HG03066 (cell line): ENCODE measurements around the gene ABHD18.
"Not testable (repeated sequence)": the region's sequence is repeated elsewhere in the genome, so short reads cannot be mapped to it uniquely, and the experiment has no call there.

Source experiments
- ATAC-seq: cut with Tn5 transposase; IDR thresholded peaks from one replicate; pipeline ENCODE4 v1.9.1; 2021; ENCODE audit warnings: low read depth; ENCODE audit not compliant: unreplicated experiment

The ABHD18 gene

DNA sequence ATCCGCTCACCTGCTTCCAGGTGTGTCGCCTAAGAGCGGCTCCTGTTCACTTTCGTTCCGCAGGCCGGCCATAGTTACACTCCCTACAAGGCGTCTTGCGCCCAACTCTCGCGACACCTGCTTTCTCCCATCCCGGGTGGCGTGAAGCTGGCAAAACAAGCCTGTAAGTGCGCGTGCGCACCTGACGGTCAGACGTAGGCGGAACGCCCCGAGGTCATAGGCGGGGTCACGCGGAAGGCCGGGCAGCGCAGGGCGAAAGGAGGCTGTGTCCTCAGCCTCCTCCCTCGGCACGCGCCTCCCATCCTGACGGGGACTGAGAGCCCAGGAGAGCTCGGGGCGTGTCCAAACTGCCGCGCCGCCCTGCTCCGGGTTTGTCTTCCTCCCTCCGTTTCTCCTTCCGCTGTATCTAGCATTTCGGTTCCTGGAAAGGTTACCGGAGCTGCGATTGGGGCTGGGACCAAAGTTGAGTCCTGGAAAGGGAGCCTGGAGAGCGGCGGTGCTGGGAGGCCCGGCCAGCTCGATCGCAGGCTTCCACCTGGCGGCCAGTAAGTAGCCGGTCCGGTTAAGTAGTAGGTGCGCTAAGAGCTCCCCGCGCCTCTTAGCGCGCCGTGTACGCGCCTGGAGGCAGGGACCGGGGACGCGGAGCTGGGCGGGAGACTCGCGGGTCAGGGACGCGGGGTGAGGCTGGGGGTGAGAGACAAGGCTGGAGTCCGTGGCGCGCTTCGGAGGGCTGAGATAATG, at the start of gene ABHD18, which contains the start of gene MFSD8:
ABHD18 (plus strand) TSS at position 345 of the 741 bp plus-strand sequence. CDS start 17,550 bp downstream, outside the sequence.
MFSD8 (minus strand) TSS at position 112 of the 741 bp plus-strand sequence; CDS start at position 72, 40 bp downstream.
- ATAC-seq: peak; percentile 93

DNA sequence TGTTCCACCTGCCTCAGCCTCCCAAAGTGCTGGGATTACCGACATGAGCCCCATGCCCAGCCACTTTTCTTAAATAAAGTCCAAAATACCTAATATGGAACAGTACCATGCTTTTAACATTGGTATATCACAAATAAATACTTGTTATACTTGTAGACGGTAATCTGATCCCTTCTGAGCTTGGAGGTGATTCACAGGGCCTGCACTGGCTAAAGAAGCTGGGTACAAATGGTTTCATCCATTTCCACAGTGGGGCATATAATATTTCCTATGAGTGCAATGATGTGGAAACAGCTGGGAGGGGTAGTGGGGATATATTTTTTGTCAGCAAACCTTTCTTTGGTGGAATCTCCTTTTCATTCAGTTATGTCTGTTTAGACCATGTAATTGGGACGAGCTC, 48.7 kb upstream of the ABHD18 start:
- no peak for ATAC-seq

DNA sequence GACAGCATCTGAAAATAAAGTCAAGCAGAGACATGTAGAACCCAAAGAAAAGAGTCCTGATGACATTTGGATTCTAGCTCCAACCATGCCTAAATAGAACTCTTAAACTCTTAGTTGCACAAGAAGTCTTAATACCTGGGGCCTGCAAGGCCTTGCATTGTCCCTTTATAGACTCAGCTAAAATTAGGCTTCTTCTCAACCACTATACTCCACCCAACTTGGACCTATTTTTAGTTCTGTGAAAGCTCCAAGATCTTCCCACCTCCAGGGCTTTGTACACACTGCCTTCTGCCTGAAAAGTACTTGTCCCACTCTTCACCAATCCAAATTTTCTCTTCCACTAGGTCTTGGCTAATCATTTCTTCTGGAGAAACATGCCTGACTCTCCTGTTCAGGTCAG, 48.1 kb upstream of the ABHD18 start:
- ATAC-seq: no peak

DNA sequence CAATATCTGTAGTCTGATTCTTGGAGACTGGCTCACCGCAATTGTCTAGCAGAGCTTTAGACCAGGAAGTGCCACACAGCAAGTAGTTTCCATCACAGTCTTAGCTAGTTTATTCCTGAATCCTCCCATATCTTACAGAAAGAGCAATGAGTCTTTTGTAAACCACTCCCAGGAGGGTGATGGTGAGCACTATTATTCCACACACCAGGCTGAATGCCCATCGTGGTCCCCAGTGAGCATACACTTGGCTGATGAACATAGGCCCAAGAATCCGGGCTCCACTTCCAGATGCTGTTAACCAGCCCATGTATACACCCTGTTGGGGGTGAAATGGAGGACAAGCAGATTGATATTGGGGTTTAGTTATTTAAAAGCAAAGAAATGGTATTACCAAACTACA, 44.7 kb upstream of the ABHD18 start:
- ATAC-seq: no peak

DNA sequence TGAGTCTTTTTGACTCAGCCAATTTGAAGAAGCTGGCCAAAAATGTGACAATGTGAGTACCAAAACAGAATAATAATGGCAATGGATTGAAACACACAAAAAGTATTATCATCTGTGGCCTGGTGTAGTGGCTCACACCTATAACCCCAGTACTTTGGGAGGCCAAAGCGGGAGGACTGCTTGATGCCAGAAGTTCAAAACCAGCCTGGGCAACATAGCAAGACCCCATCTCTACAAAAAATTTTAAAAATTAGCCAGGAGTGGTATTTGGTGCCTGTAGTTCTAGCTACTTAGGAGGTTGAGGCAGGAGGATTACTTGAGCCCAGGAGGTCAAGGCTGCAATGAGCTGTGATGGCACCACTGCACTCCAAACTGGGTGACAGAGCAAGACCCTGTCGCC, 43.0 kb upstream of the ABHD18 start:
- no peak for ATAC-seq

DNA sequence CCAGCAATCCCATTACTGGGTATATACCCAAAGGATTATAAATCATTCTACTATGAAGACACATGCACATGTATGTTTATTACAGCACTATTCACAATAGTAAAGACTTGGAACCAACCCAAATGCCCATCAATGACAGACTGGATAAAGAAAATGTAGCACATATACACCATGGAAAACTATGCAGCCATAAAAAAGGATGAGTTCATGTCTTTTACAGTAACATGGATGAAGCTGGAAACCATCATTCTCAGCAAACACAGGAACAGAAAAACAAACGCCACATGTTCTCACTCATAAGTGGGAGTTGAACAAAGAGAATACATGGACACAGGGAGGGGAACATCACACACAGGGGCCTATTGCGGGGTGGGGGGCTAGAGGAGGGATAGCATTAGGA, 39.5 kb upstream of the ABHD18 start:
- ATAC-seq: not testable (repeated sequence)

DNA sequence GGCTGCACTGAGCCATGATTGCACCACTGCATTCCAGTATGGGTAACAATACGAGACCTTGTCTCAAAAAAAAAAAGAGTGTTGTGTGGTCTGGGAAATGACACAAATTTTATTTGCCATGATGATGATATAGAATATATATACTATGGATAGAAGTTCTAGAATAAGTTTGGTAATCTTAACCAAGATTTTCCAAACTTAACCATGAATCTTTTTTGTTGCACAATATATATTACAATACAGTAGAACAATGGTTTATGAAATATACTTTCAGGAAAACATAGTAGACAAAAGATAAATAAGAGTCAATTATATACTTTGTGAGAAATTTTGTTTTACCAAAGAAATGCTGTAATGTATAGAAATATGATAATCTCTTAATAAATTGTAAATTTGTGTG, 35.0 kb upstream of the ABHD18 start:
- ATAC-seq: no peak

DNA sequence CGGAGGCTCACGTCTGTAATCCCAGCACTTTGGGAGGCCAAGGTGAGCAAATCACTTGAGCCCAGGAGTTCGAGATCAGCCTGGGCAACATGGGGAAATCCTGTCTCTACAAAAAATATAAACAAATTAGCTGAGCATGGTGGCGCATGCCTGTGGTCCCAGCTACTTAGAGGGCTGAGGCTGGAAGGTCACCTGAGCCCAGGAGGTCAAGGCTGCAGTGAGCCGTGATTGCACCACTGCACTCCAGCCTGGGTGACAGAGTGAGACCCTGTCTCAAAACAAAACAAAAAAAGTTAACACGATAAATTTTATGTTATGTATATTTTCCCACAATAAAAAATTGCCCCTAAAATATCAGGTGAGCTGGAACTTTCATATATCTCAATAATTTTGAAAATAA, 33.4 kb upstream of the ABHD18 start:
- not testable (repeated sequence) for ATAC-seq

DNA sequence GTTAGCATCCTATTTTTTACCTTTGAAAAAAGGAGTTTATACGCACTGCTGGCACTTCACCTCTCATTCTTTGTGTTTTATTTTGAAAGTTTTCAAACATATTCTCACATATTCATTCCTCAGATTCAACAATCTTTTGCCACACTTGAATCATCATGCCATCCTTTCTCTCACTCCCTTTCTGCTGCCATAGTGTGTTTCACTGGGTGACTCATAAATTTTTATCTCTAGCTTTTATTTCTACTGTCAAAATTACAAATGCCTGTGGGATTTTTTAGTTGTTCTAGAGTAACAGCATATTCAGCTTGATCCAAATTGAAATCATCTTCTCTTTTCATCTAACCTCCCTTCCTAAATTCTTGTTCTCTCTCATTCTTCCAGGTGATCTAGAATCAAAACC, 28.2 kb upstream of the ABHD18 start:
- no peak for ATAC-seq

DNA sequence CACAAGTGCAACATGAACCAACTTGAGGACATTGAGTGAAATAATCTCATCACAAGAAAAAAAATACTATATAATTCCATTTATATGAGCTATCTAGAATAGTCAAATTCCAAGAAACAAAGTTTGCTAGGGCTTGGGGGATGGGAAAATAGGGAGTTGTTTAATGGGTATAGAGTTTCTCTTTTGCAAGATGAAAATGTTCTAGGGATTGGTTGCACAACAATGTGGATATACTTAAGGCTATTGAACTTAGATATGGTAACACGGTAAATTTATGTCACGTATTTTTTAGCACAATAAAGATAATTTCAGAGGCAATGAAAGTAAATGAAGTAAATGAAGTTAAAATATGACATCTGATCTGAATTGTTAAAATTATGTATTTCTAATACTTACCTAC, 8.1 kb upstream of the ABHD18 start:
- no peak for ATAC-seq

DNA sequence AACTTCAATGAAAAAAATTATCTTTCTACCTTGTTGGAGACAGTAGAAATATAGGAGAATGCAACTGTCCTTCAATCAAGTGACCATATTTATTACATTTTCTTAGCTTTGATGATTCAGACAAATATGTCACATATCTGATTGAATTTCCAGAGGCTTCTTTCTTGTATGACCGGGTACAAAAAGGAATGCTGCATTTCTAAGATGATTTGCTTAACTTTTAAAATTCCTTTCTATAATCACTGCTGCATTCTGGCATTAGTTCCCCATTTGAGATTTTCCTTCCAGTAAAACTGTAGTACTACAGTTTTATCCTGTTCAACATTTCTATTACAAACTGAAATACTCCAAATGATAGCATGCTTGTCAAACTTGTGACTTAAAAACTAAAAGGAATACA, 5.4 kb upstream of the ABHD18 start:
- ATAC-seq: no peak

DNA sequence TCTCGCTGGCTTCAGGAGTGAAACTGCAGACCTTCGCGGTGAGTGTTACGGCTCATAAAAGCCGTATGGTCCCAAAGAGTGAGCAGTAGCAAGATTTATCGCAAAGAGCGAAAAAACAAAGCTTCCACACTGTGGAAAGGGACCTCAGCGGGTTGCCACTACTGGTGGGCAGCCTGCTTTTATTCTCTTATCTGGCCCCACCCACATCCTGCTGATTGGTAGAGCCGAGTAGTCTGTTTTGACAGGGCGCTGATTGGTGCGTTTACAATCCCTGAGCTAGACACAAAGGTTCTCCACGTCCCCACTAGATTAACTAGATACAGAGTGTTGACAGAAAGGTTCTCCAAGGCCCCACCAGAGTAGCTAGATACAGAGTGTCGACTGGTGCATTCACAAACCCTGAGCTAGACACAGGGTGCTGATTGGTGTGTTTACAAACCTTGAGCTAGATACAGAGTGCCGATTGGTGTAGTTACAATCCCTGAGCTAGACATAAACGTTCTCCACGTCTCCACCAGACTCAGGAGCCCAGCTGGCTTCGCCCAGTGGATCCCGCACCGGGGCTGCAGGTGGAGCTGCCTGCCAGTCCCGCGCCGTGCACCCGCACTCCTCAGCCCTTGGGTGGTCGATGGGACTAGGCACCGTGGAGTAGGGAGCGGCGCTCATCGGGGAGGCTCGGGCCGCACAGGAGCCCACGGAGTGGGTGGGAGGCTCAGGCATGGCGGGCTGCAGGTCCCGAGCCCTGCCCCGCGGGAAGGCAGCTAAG, 1.4 kb upstream of the ABHD18 start:
- not testable (repeated sequence) for ATAC-seq

DNA sequence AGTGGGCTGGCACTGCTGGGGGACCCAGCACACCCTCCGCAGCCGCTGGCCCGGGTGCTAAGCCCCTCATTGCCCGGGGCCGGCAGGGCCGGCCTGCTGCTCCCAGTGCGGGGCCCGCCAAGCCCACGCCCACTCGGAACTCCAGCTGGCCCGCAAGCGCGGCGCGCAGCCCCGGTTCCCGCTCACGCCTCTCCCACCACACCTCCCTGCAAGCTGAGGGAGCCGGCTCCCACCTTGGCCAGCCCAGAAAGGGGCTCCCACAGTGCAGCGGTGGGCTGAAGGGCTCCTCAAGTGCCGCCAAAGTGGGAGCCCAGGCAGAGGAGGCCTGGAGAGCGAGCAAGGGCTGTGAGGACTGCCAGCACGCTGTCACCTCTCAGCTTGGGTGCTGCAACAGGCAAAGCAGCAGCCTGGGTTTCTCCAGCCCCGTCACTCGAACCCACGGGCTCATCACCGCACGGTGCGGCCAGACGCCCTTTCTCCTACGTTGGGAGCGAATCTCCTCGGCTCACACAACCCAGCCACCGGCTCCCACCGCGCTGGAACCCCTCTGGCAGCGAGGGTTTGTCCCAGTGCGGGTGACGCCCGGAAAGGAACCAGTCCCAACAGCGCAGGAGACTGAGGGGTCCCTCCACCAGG, 662 bp upstream of the ABHD18 start:
- ATAC-seq: peak; percentile 12

DNA sequence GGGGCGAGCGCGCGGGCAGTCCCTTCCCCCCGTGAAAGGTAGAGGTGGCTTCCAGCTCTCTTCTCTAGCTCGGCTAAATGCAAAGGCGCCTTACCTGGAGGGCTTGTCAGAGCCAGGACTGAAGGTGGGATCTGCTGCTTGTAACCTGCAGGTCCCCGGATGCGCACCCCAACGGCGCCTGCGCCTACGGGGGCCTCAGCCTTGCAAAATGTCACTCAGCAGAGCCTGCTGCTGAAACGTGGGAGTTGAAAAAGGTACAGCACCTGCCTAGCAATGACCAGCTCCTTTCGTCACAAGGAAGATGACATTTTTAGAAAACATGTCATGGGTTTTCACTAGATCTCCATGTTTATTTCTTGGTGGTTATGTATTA, 583 bp downstream of the ABHD18 start:
- peak; percentile 29 for ATAC-seq

DNA sequence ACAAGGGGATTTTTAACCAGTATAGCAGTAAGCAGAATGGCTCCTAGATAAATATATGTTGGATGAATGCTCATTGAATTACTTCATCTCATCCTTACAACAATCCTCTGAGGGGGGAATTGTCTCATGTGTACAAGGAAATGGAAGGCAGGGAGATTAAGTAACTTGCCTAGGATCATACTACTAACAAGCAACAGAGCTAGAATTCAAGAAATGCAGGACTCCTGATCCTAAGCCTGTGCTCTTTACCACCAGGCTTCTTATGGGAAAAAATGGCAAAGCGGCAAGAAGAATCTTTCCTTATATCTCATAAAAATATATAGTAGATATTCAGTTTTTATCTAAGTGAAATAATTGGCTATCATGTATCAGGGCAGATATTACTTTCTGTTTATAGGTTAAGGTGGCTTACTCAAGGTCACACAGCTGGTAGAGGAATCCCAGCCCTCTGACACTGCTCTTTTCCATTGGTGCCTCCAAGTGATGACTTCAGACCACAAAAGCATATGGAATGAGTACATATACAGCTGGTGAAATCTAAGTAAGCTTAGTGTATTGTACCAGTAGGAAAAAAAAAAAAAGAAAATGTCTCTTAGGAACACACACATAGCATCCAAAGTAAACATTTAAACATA, 2.1 kb downstream of the ABHD18 start:
- ATAC-seq: no peak

DNA sequence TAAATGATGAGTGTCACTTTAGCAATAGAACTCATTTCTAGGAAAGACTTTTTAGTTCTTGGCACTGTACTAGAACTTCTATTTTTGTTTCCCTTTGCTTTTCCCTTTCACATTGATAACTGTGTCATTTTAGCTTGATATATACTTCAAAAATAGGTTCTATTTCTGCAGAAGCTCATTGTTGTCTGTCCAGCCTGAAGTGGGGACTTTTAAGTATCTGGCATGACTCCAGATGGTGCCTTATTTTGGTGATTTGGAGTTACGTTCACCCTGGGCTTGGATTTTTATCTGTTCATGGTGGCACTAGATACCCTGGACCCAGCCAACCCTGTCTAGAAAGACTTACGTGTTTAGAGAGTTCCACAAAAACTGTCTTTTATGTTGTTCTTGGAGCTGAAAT, 3.4 kb downstream of the ABHD18 start:
- no peak for ATAC-seq

DNA sequence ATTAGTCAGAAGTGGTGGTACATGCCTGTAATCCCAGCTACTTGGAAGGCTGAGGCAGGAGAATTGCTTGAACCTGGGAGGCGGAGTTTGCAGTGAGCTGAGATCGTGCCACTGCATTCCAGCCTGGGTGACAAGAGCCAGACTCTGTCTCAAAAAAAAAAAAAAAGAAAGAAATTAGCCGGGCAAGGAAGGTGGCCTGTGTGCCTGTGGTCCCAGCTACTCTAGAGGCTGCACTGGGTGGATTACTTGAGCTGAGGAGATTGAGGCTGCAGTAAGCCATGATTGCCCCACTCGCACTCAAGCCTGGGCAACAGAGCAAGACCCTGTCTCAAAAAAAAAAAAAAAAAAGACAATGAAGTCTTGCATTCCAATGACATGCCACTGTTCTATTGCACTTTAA, 5.7 kb downstream of the ABHD18 start:
- not testable (repeated sequence) for ATAC-seq

DNA sequence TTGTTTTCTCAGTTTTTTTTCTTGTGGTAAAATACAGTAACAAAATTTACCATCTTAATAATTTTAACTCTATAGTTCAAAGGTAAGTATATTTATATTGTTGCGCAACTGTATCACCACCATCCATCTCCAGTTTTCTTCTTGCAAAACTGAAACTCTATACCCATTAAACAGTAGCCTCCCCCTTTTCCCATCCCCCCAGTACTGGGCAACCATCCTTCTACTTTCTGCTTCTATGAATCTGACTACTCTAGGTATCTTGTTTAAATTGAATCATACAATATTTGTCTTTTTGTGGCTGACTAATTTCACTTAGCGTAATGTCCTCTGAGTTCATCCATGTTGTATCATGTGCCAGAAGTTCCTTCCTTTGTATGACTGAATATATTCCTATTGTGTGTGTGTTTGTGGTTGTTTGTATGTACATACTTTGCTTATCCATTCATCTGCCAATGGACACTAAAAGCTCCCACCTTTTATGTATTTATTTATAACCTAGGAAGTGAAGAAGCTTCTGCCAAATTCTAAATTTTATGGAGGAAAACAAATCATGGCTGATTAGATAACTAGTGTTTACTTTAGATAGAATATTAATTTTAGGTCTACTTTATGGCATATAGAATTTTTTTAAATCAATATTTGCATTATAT, 10.0 kb downstream of the ABHD18 start:
- ATAC-seq: no peak

DNA sequence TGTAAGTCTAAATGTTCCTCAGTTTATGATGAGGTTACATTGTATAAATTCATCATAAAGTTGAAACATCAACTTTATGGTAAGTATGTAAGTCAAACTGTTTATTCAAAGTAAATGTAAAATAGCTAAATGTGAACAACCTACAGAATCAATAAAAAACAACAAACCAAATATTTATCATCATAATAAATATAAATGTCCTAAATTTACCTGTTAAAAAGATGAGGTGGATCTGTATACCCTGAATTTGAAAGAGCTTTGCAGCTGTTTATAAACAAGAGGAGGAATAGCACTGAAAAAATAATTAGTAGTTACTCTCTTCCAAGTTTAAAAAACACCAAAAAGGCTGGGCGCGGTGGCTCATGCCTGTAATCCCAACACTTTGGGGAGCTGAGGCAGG, 13.7 kb downstream of the ABHD18 start:
- ATAC-seq: no peak

DNA sequence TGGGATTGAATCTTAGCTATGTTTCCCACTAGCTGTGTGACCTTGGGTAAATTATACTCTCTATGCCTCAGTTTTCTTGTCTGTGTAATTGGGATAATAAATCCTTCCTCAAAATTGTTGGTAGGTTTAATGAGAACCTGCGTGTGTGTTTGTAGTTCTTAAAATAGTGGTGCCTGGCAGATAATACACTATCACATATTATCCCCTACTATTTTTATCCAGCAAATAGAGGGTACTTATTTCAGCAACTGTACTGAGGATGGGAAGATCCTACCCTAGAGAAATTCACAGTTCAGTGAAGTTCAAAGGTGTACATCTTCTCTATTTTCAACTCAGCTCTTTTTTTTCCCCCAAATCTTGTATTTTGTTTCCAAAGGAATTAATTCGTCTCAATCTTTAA, 17.2 kb downstream of the ABHD18 start:
- ATAC-seq: no peak

DNA sequence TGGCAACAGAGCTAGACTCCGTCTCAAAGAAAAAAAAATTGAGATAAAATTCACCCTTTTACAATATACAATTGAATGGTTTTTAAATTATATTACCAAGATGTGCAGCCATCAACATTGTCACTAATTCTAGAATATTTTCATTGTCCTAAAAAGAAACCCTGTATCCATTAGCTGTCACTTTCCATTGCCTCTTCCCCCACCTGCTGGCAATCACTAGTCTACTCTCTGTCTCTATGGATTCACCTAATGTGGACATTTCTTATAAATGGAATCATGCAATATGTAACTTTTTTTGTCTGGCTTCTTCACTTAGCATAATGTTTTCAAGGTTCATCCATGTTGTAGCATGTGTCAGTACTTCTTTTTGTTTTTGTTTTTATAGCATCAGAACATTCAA, 20.8 kb downstream of the ABHD18 start:
- ATAC-seq: no peak
